HCT116 (cell line): ENCODE measurements around the gene SPON1. TPM values are rescaled to one million over a fixed set of nuclear protein-coding genes. Genes with fewer than 3 reads are reported as not detected.
"Not testable (repeated sequence)": the region's sequence is repeated elsewhere in the genome, so short reads cannot be mapped to it uniquely, and the experiment has no call there.

Source experiments
- ATAC-seq: fragments of 200-7000 bp; cut with Tn5 transposase; 2 replicates; pipeline ENCODE4 v1.9.1; 2020; ENCODE audit warnings: mild to moderate bottlenecking, moderate library complexity
- BruUV-seq: library from RNA; stranded (reverse); fragments of 400-500 nt; replicated peaks from 2 replicates; lab custom pipeline; 2021; lab: Mats Ljungman, UMichigan
- CTCF ChIA-PET: fragments of 300-600 bp; sonication (Branson Sonifier 250); formaldehyde crosslinking; loops from one replicate; lab custom pipeline; 2021; ENCODE audit warnings: antibody characterized with exemption; lab: Charles Lee
- POLR2A ChIA-PET: fragments of 300-600, 350-600 bp; sonication (Branson Sonifier 250); formaldehyde crosslinking; loops from one replicate; lab custom pipeline; 2021; ENCODE audit warnings: antibody characterized with exemption; lab: Charles Lee
- RAD21 ChIA-PET, 2 experiments: fragments of 300-600 bp; sonication (Branson Sonifier 250); formaldehyde crosslinking; loops; one replicate each; lab custom pipeline; 2023; ENCODE audit warnings: low total read pairs in 2 of 2; ENCODE audit not compliant: uncharacterized antibody in 2 of 2, unreplicated experiment in 2 of 2, low non-redundant PET in 1 of 2; lab: Charles Lee
- DNase-seq: peaks from one replicate; pipeline ENCODE4 v3.0.0-alpha.2; 2010; ENCODE audit warnings: low read depth, low spot score
- H2AFZ ChIP-seq: fragments of 200-600 bp; shearing (Covaris generic), sonication (generic); 2 replicates; pipeline ENCODE4 v1.6.1; 2017; ENCODE audit warnings: low read depth, mixed run types, mixed read lengths, antibody characterized with exemption, low read length; ENCODE audit not compliant: poor library complexity, severe bottlenecking
- H3K27ac ChIP-seq: 2 replicates; pipeline ENCODE4 v1.5.1; 2012; ENCODE audit warnings: low read depth, low read length
- H3K27me3 ChIP-seq: fragments of 200-600 bp; sonication (generic); 2 replicates; pipeline ENCODE4 v1.6.1; 2016; ENCODE audit warnings: mixed run types, low read length, mixed read lengths; ENCODE audit not compliant: insufficient read depth
- H3K36me3 ChIP-seq, 2 experiments: fragments of 200-500 bp in 1 of 2; fragments of 200-600 bp in 1 of 2; sonication (Bioruptor generic) in 1 of 2; sonication (generic) in 1 of 2; 2 replicates each; pipeline versions ENCODE4 v1.5.1 to v1.6.1; 2014 to 2016; ENCODE audit warnings: low read length in 2 of 2, inconsistent platforms in 1 of 2, mixed read lengths in 1 of 2, mixed run types in 1 of 2; ENCODE audit not compliant: insufficient read depth in 2 of 2, control insufficient read depth in 1 of 2
- H3K4me1 ChIP-seq, 2 experiments: fragments of 200-600 bp in 1 of 2; sonication (generic) in 1 of 2; 2 replicates each; pipeline versions ENCODE4 v1.5.1 to v1.6.1; 2012 to 2017; ENCODE audit warnings: low read length in 2 of 2, inconsistent platforms in 1 of 2, mild to moderate bottlenecking in 1 of 2, mixed read lengths in 1 of 2, mixed run types in 1 of 2, moderate library complexity in 1 of 2; ENCODE audit not compliant: insufficient read depth in 2 of 2, control insufficient read depth in 1 of 2
- H3K4me2 ChIP-seq: fragments of 200-600 bp; sonication (generic); 2 replicates; pipeline ENCODE4 v1.6.1; 2017; ENCODE audit warnings: mixed run types, low read length, mixed read lengths
- H3K4me3 ChIP-seq, 2 experiments: fragments of 200-600 bp in 1 of 2; sonication (generic) in 1 of 2; replicated peaks in 1 of 2; 2 replicates each; pipeline ENCODE4 v1.5.1; 2011 to 2016; ENCODE audit warnings: low read length in 2 of 2, control low read depth in 1 of 2, low read depth in 1 of 2, mild to moderate bottlenecking in 1 of 2, mixed read lengths in 1 of 2, mixed run types in 1 of 2
- H3K79me2 ChIP-seq: fragments of 200-600 bp; sonication (generic); 2 replicates; pipeline ENCODE4 v1.6.1; 2017; ENCODE audit warnings: mild to moderate bottlenecking, mixed run types, low read length, moderate library complexity, mixed read lengths; ENCODE audit not compliant: insufficient read depth
- H3K9ac ChIP-seq: fragments of 200-600 bp; sonication (generic); 2 replicates; pipeline ENCODE4 v1.6.1; 2016; ENCODE audit warnings: low read length, mixed read lengths
- H3K9me2 ChIP-seq: fragments of 200-600 bp; sonication (generic), shearing (Covaris generic); 2 replicates; pipeline ENCODE4 v1.6.1; 2017; ENCODE audit warnings: mixed run types, mild to moderate bottlenecking, moderate library complexity; ENCODE audit not compliant: insufficient read depth
- H3K9me3 ChIP-seq, 2 experiments: fragments of 200-500 bp in 1 of 2; fragments of 200-600 bp in 1 of 2; sonication (Bioruptor generic) in 1 of 2; sonication (generic) in 1 of 2; 2 replicates each; pipeline ENCODE4 v1.6.1; 2014 to 2017; ENCODE audit warnings: low read length in 2 of 2, mixed read lengths in 2 of 2, inconsistent platforms in 1 of 2, low read depth in 1 of 2, mild to moderate bottlenecking in 1 of 2, mixed run types in 1 of 2, moderate library complexity in 1 of 2; ENCODE audit not compliant: control insufficient read depth in 1 of 2, insufficient read depth in 1 of 2
- H4K20me1 ChIP-seq: fragments of 200-600 bp; sonication (generic), shearing (Covaris generic); 2 replicates; pipeline ENCODE4 v1.6.1; 2017; ENCODE audit warnings: mixed run types, mild to moderate bottlenecking, moderate library complexity; ENCODE audit not compliant: insufficient read depth
- EZH2 ChIP-seq: fragments of 200-600 bp; sonication (generic); IDR thresholded peaks from 2 replicates; pipeline ENCODE4 v1.6.1; 2017; ENCODE audit warnings: antibody characterized with exemption, mixed run types
- FOSL1 ChIP-seq: IDR thresholded peaks from 2 replicates; pipeline ENCODE4 v1.6.1; 2012; ENCODE audit warnings: low read depth
- RAD21 ChIP-seq: IDR thresholded peaks from 2 replicates; pipeline ENCODE4 v1.6.1; 2012; ENCODE audit warnings: low read depth, mild to moderate bottlenecking
- SRF ChIP-seq: IDR thresholded peaks from 2 replicates; pipeline ENCODE4 v1.6.1; 2012; ENCODE audit warnings: low read depth
- YY1 ChIP-seq: IDR thresholded peaks from 2 replicates; pipeline ENCODE4 v1.6.1; 2011; ENCODE audit warnings: low read length, low read depth, moderate library complexity, mild to moderate bottlenecking; ENCODE audit not compliant: insufficient replicate concordance; ENCODE audit errors: extremely low read depth
- ZFX ChIP-seq: fragments of 450-650 bp; IDR thresholded peaks from 2 replicates; pipeline ENCODE4 v1.6.1; 2017
- intact Hi-C: fragments of 100-400 bp; cut with micrococcal nuclease; formaldehyde crosslinking; loops from 2 replicates; pipeline ENCODE4 v1.10.0; 2022
- total RNA-seq: library from RNA; stranded (reverse); gene quantifications from one replicate; pipeline ENCODE4 v1.2.1, GENCODE V29; 2021; ENCODE audit not compliant: unreplicated experiment
- TF ChIP-seq, protein P1 (sequence below): IDR thresholded peaks from 2 replicates; pipeline ENCODE4 v1.6.1; 2011; ENCODE audit warnings: mild to moderate bottlenecking, low read length, moderate library complexity; ENCODE audit not compliant: insufficient replicate concordance; ENCODE audit errors: extremely low read depth
- TF ChIP-seq, protein P2 (sequence below), 3 experiments: fragments of 200-600 bp in 1 of 3; sonication (generic) in 1 of 3; IDR thresholded peaks in 2 of 3; conservative IDR thresholded peaks in 1 of 3; 2 replicates each; pipeline ENCODE4 v1.5.1; 2012 to 2017; ENCODE audit warnings: low read depth in 2 of 3, low read length in 2 of 3, antibody characterized with exemption in 1 of 3, borderline replicate concordance in 1 of 3, control low read depth in 1 of 3, mild to moderate bottlenecking in 1 of 3, mixed read lengths in 1 of 3, mixed run types in 1 of 3, moderate library complexity in 1 of 3; ENCODE audit not compliant: insufficient read depth in 1 of 3

SPON1 gene
- total RNA-seq, 1 experiment from 2014 or later, result 0.17 TPM

DNA sequence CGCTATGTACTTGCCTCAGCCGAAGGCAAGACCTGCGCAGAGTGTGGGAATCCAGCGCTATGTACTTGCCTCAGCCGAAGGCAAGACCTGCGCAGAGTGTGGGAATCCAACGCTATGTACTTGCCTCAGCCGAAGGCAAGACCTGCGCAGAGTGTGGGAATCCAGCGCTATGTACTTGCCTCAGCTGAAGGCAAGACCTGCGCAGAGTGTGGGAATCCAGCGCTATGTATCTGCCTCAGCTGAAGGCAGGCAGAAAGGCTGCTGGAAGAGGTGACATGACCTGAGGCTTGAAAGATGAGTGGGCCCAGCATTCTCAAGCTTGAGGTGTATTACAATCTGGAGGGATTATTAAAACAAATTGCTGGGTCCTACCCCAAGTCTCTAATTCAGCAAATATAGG is 290.0 kb downstream of the SPON1 start:
- POLR2A ChIA-PET, H3K79me2 ChIP-seq: not testable (repeated sequence)
- CTCF ChIA-PET, result interaction anchor here (1.3 to 2.9 kb wide), 2 partner anchors 166 to 480 kb away, joined by 5 to 10 read pairs; no protein-coding TSS in a partner anchor

DNA sequence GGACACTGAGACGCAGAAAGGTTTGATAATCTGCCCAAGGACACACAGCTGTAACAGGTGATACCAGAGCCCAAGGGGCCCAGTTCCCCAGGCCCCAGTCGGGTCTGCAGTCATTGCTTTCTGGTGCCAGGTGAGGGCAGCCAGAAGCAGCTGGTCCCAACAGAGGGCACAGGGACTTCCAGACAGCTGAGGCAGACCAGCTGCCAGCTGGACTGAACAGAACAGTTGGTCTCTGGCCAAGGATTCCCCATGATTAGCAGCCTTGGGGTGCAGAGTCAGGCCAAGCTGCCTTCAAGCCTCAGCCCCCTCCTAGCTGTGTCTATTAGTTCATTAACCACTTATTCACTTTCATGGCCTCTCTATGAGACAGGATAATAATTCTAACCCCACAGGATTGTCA is 290.9 kb downstream of the SPON1 start:
- POLR2A ChIA-PET, result no interaction called here
- CTCF ChIA-PET, result interaction anchor here (1.3 kb wide), 1 partner anchor 165 kb away, joined by 5 read pairs; no protein-coding TSS in a partner anchor
- no peaks in the 10 kb centered on the region for H3K9me2 ChIP-seq
- no peak for ATAC-seq
- H4K20me1 ChIP-seq, result no peaks in the 10 kb centered on the region
- H3K27me3 ChIP-seq, result peaks cover 14% of the 10 kb centered on the region; the same call in 1 of the 2 replicates
- H3K9ac ChIP-seq, result no peak overlapping the region
- H3K79me2 ChIP-seq, result no peaks in the 10 kb centered on the region
- no peaks in the 10 kb centered on the region for H3K9me3 ChIP-seq
- H3K4me3 ChIP-seq, result no peak overlapping the region
- H3K4me1 ChIP-seq, result peaks cover 3 to 14% of the 10 kb centered on the region in 2 experiments; a peak in 2 of 4 replicates
- no peak for DNase-seq
- intact Hi-C loops, result no loop called here
- no peak overlapping the region for H2AFZ ChIP-seq
- no peaks in the 10 kb centered on the region for H3K36me3 ChIP-seq
- no peak overlapping the region for H3K4me2 ChIP-seq
- TF ChIP-seq SRF, result no peak
- TF ChIP-seq RAD21, result 0 out of 2 replicates have a peak, but pooled peaks have one; percentile 15
- TF ChIP-seq YY1, result no peak
- TF ChIP-seq EZH2, result no peak
- no peak for TF ChIP-seq ZFX
- TF ChIP-seq FOSL1, result no peak
- TF ChIP-seq, protein P1, sequence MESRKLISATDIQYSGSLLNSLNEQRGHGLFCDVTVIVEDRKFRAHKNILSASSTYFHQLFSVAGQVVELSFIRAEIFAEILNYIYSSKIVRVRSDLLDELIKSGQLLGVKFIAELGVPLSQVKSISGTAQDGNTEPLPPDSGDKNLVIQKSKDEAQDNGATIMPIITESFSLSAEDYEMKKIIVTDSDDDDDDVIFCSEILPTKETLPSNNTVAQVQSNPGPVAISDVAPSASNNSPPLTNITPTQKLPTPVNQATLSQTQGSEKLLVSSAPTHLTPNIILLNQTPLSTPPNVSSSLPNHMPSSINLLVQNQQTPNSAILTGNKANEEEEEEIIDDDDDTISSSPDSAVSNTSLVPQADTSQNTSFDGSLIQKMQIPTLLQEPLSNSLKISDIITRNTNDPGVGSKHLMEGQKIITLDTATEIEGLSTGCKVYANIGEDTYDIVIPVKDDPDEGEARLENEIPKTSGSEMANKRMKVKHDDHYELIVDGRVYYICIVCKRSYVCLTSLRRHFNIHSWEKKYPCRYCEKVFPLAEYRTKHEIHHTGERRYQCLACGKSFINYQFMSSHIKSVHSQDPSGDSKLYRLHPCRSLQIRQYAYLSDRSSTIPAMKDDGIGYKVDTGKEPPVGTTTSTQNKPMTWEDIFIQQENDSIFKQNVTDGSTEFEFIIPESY, result no peak
- TF ChIP-seq, protein P2, sequence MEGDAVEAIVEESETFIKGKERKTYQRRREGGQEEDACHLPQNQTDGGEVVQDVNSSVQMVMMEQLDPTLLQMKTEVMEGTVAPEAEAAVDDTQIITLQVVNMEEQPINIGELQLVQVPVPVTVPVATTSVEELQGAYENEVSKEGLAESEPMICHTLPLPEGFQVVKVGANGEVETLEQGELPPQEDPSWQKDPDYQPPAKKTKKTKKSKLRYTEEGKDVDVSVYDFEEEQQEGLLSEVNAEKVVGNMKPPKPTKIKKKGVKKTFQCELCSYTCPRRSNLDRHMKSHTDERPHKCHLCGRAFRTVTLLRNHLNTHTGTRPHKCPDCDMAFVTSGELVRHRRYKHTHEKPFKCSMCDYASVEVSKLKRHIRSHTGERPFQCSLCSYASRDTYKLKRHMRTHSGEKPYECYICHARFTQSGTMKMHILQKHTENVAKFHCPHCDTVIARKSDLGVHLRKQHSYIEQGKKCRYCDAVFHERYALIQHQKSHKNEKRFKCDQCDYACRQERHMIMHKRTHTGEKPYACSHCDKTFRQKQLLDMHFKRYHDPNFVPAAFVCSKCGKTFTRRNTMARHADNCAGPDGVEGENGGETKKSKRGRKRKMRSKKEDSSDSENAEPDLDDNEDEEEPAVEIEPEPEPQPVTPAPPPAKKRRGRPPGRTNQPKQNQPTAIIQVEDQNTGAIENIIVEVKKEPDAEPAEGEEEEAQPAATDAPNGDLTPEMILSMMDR (IDR thresholded peaks at IDR 0.05 in 2 of 3, conservative IDR thresholded peaks at IDR 0.05 in 1 of 3; ENCODE audit: borderline replicate concordance in 1 of 3, insufficient read depth in 1 of 3, low read depth in 2 of 3, low read length in 2 of 3), result no peak
- RAD21 ChIA-PET, result interaction anchor here in 1 of 2 experiments (0.9 kb wide), 1 partner anchor 299 kb away, joined by 3 read pairs; no protein-coding TSS in a partner anchor
- no peak overlapping the region for H3K27ac ChIP-seq
- BruUV-seq, result no TSS peak

More for the DNA sequence above, 290.0 kb downstream of the SPON1 start:
- H3K9me2 ChIP-seq, intact Hi-C loops, H3K27ac ChIP-seq, DNase-seq, H3K4me3 ChIP-seq, ATAC-seq, H3K9me3 ChIP-seq, H3K4me2 ChIP-seq, BruUV-seq, H2AFZ ChIP-seq, H3K36me3 ChIP-seq, H3K4me1 ChIP-seq, H3K9ac ChIP-seq, RAD21 ChIA-PET, H4K20me1 ChIP-seq: not testable (repeated sequence)
- peaks cover 19% of the 10 kb centered on the region; the same call in 1 of the 2 replicates for H3K27me3 ChIP-seq
